OCI-LY1 (cell line): ENCODE measurements around the gene LRCH4.

Source experiments
- H2AFZ ChIP-seq: fragments of 200-600 bp; sonication (generic), shearing (Covaris generic); 2 replicates; pipeline ENCODE4 v1.6.0; 2014; ENCODE audit warnings: antibody characterized with exemption, mild to moderate bottlenecking, low read length
- H3F3A ChIP-seq: fragments of 200-600 bp; sonication (generic), shearing (Covaris generic); 2 replicates; pipeline ENCODE4 v1.6.0; 2014; ENCODE audit warnings: mild to moderate bottlenecking, antibody characterized with exemption, low read length, moderate library complexity; ENCODE audit not compliant: insufficient read depth
- H3K27ac ChIP-seq: fragments of 200-600 bp; sonication (generic); 2 replicates; pipeline ENCODE4 v1.5.1; 2014; ENCODE audit warnings: low read length, mixed run types, mild to moderate bottlenecking, low read depth; ENCODE audit not compliant: poor library complexity, severe bottlenecking
- H3K27me3 ChIP-seq: fragments of 200-600 bp; sonication (generic); 2 replicates; pipeline ENCODE4 v1.6.0; 2014; ENCODE audit warnings: antibody characterized with exemption, mild to moderate bottlenecking, low read length, moderate library complexity; ENCODE audit not compliant: insufficient read depth
- H3K36me3 ChIP-seq: fragments of 200-600 bp; sonication (generic); 2 replicates; pipeline ENCODE4 v1.6.1; 2014; ENCODE audit warnings: mild to moderate bottlenecking, antibody characterized with exemption, low read length, moderate library complexity, mixed read lengths; ENCODE audit not compliant: insufficient read depth
- H3K4me1 ChIP-seq: fragments of 200-600 bp; sonication (generic); 2 replicates; pipeline ENCODE4 v1.5.1; 2014; ENCODE audit warnings: mild to moderate bottlenecking, low read length, moderate library complexity; ENCODE audit not compliant: insufficient read depth, severe bottlenecking
- H3K4me2 ChIP-seq: fragments of 200-600 bp; sonication (generic), shearing (Covaris generic); 2 replicates; pipeline ENCODE4 v1.6.1; 2014; ENCODE audit warnings: low read length
- H3K4me3 ChIP-seq: fragments of 200-600 bp; sonication (generic); 2 replicates; pipeline ENCODE4 v1.5.1; 2014; ENCODE audit warnings: low read length, low read depth, mild to moderate bottlenecking, mixed read lengths; ENCODE audit not compliant: poor library complexity, severe bottlenecking
- H3K79me2 ChIP-seq: fragments of 200-600 bp; shearing (Covaris generic); 2 replicates; pipeline ENCODE4 v1.6.1; 2016; ENCODE audit warnings: mixed run types, low read length, mixed read lengths; ENCODE audit not compliant: insufficient read depth
- H3K9ac ChIP-seq: fragments of 200-600 bp; sonication (generic), shearing (Covaris generic); 2 replicates; pipeline ENCODE4 v1.6.1; 2014; ENCODE audit warnings: mild to moderate bottlenecking, low read length, mixed read lengths
- H3K9me2 ChIP-seq: fragments of 200-600 bp; sonication (generic), shearing (Covaris generic); 2 replicates; pipeline ENCODE4 v1.6.1; 2014; ENCODE audit warnings: low read depth, mild to moderate bottlenecking, low read length, mixed read lengths
- H3K9me3 ChIP-seq: fragments of 200-600 bp; shearing (Covaris generic); 2 replicates; pipeline ENCODE4 v1.6.1; 2014; ENCODE audit warnings: low read length, mixed read lengths
- H4K20me1 ChIP-seq: fragments of 200-600 bp; sonication (generic), shearing (Covaris generic); 2 replicates; pipeline ENCODE4 v1.6.0; 2016; ENCODE audit warnings: mild to moderate bottlenecking, low read length; ENCODE audit not compliant: insufficient read depth
- CTCF ChIP-seq: fragments of 200-600 bp; sonication (generic), shearing (Covaris generic); IDR thresholded peaks from 2 replicates; pipeline ENCODE4 v1.5.1; 2017; ENCODE audit warnings: mild to moderate bottlenecking, antibody characterized with exemption, low read length, moderate library complexity, mixed read lengths
- EZH2 ChIP-seq: fragments of 200-600 bp; sonication (generic), shearing (Covaris generic); IDR thresholded peaks from 2 replicates; pipeline ENCODE4 v1.8.0; 2017; ENCODE audit warnings: borderline replicate concordance, mixed run types, mild to moderate bottlenecking, antibody characterized with exemption, low read length, moderate library complexity, mixed read lengths

The LRCH4 gene

DNA sequence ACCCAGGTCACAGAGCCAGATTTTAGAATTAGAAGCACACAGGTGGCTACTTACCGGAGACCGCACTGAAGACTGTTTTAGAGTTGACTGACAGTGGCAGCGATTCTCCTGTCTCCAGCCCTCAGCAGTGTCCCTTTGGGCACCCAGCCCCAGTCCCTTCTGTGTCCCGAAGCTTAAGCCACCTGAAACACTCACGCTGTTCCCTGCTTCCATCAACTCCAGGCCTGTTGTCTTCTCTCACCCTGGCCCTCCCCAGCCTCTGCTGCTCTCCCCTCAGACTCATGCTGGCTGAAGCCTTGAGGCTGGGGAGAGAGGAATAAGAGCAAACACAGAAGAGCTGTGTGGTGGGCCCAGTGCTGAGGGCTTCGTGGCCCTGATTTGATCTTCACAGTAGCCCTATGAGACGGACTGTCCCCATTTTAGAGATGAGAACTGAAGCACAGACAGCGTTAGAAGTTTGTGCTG is 22.8 kb downstream of the LRCH4 start:
- Histone ChIP-seq H3K9me3 (no peaks in the 10 kb centered on the region), H3K4me2 (no peak overlapping the region), H3K27me3 (no peaks in the 10 kb centered on the region), H3K4me1 (peaks cover 6% of the 10 kb centered on the region), H2AFZ (no peak overlapping the region), H3K27ac (no peak overlapping the region), H4K20me1 (no peaks in the 10 kb centered on the region), H3K9ac (no peak overlapping the region), H3K36me3 (no peaks in the 10 kb centered on the region), H3K4me3 (no peak overlapping the region), H3K9me2 (no peaks in the 10 kb centered on the region), H3K79me2 (no peaks in the 10 kb centered on the region), H3F3A (no peaks in the 10 kb centered on the region)
- TF ChIP-seq EZH2 (no peak), CTCF (no peak)

- Histone ChIP-seq H3K4me3 (no peak overlapping the region), H3K9me2 (no peaks in the 10 kb centered on the region), H2AFZ (no peak overlapping the region), H3K27me3 (no peaks in the 10 kb centered on the region), H3K4me1 (peaks cover under 1% of the 10 kb centered on the region), H3K4me2 (no peak overlapping the region), H3K27ac (no peak overlapping the region), H3K36me3 (no peaks in the 10 kb centered on the region), H4K20me1 (no peaks in the 10 kb centered on the region), H3K79me2 (no peaks in the 10 kb centered on the region), H3K9me3 (no peaks in the 10 kb centered on the region), H3K9ac (no peak overlapping the region), H3F3A (no peaks in the 10 kb centered on the region)
- TF ChIP-seq CTCF (no peak), EZH2 (no peak)
These were observed 23.5 kb downstream of the LRCH4 start for GRCh38 chr7:100562195-100563099.

DNA sequence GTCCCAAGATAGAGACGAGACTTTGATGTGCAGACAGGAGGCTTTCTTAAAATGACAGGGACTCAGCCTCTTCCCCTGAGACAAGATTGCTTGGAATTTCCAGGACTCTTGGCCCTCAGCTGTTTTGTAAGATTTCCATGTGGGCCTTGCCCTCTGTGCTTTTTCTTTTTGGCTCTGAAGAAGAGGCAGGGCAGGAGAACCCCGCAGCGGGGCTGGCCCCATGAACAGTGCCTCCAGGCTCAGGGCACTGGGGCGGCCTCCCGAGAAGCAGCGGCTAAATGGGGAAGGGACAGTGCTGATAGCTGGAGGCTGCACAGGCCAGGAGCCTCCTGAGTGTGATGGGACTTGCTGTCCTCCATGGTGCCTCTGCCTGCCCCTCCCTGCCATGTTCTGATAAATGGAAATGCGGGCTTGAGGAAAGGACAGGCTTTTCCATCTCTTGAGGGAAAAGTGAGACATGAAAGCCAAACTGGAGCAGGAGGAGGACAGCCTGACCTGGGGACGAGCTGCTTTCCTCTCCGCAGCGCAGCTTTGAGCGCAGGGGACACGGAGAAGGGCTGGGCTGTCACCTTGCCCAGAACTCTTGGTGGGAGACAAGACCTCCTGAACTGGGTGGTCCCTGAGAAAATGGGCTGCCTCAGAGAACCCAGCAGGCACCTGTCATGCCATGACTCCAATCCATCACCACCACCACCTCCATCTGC is 24.3 kb downstream of the LRCH4 start:
- no peaks in the 10 kb centered on the region for H3F3A ChIP-seq
- H3K9me3 ChIP-seq = no peaks in the 10 kb centered on the region
- H3K9ac ChIP-seq = no peak overlapping the region

More for the DNA sequence above, 24.3 kb downstream of the LRCH4 start:
- no peaks in the 10 kb centered on the region for H3K27me3 ChIP-seq
- H3K9me2 ChIP-seq = no peaks in the 10 kb centered on the region
- TF ChIP-seq CTCF = no peak
- no peak for TF ChIP-seq EZH2
- no peaks in the 10 kb centered on the region for H4K20me1 ChIP-seq
- H3K4me2 ChIP-seq = no peak overlapping the region
- no peaks in the 10 kb centered on the region; the same call in 1 of the 2 replicates for H3K36me3 ChIP-seq
- H3K4me3 ChIP-seq = no peak overlapping the region
- no peaks in the 10 kb centered on the region for H3K79me2 ChIP-seq
- no peak overlapping the region for H2AFZ ChIP-seq
- H3K27ac ChIP-seq = no peak overlapping the region
- H3K4me1 ChIP-seq = no peaks in the 10 kb centered on the region
